DND-41 (cell line): ENCODE results near the gene ACSL6.

Experiments
- ATAC-seq: fragments of 200-7000 bp; cut with Tn5 transposase; 3 replicates; pipeline ENCODE4 v1.9.1; 2021; ENCODE audit warnings: low read depth; ENCODE audit not compliant: insufficient read depth
- DNase-seq: peaks from one replicate; pipeline ENCODE4 v3.0.0-alpha.2; 2020
- H2AFZ ChIP-seq: 2 replicates; pipeline ENCODE4 v1.6.0; 2012; ENCODE audit warnings: low read depth, low read length
- H3K27ac ChIP-seq: 2 replicates; pipeline ENCODE4 v1.5.1; 2012; ENCODE audit warnings: low read length, inconsistent platforms
- H3K27me3 ChIP-seq: fragments of 200-600 bp; sonication (generic); 2 replicates; pipeline ENCODE4 v1.6.0; 2012; ENCODE audit warnings: low read length, mild to moderate bottlenecking, inconsistent platforms; ENCODE audit not compliant: insufficient read depth, poor library complexity
- H3K36me3 ChIP-seq: 2 replicates; pipeline ENCODE4 v1.5.1; 2012; ENCODE audit warnings: low read length, inconsistent platforms; ENCODE audit not compliant: insufficient read depth
- H3K4me1 ChIP-seq: 2 replicates; pipeline ENCODE4 v1.5.1; 2012; ENCODE audit warnings: mild to moderate bottlenecking, low read length; ENCODE audit not compliant: insufficient read depth
- H3K4me2 ChIP-seq: 2 replicates; pipeline ENCODE4 v1.6.0; 2012; ENCODE audit warnings: mild to moderate bottlenecking, moderate library complexity, low read length, inconsistent platforms; ENCODE audit not compliant: insufficient read depth
- H3K4me3 ChIP-seq, 2 experiments: fragments of 200-600 bp in 1 of 2; shearing (Covaris generic) in 1 of 2; 2 replicates each; pipeline ENCODE4 v1.5.1; 2012 to 2016; ENCODE audit warnings: inconsistent platforms in 2 of 2, low read length in 2 of 2, mild to moderate bottlenecking in 2 of 2, low read depth in 1 of 2, moderate library complexity in 1 of 2
- H3K79me2 ChIP-seq: 2 replicates; pipeline ENCODE4 v1.6.0; 2012; ENCODE audit warnings: low read length, inconsistent platforms; ENCODE audit not compliant: insufficient read depth
- H3K9ac ChIP-seq: 2 replicates; pipeline ENCODE4 v1.6.0; 2012; ENCODE audit warnings: low read depth, mild to moderate bottlenecking, inconsistent platforms, low read length, moderate library complexity
- H3K9me3 ChIP-seq: 2 replicates; pipeline ENCODE4 v1.5.1; 2012; ENCODE audit warnings: low read length, moderate library complexity, mild to moderate bottlenecking, inconsistent platforms; ENCODE audit not compliant: insufficient read depth, severe bottlenecking
- H4K20me1 ChIP-seq: 2 replicates; pipeline ENCODE4 v1.6.0; 2012; ENCODE audit warnings: low read length; ENCODE audit not compliant: insufficient read depth
- CTCF ChIP-seq: IDR thresholded peaks from 2 replicates; pipeline ENCODE4 v1.5.1; 2012; ENCODE audit warnings: borderline replicate concordance, low read length, moderate library complexity, mild to moderate bottlenecking; ENCODE audit not compliant: poor library complexity, severe bottlenecking; ENCODE audit errors: extremely low read depth
- EZH2 ChIP-seq: IDR thresholded peaks from 3 replicates; pipeline ENCODE4 v1.6.1; 2012; ENCODE audit warnings: borderline replicate concordance, low read depth, mild to moderate bottlenecking, moderate library complexity, low read length, inconsistent platforms; ENCODE audit not compliant: severe bottlenecking

ACSL6 gene

GRCh38 chr5:132010989-132011621 is 353 bp downstream of the ACSL6 start:
- TF ChIP-seq EZH2 (no peak), CTCF (no peak)
- H3K4me2 ChIP-seq, result no peak overlapping the region
- no peaks in the 10 kb centered on the region for H3K36me3 ChIP-seq
- no peak overlapping the region for H3K27ac ChIP-seq
- no peaks in the 10 kb centered on the region for H3K9me3 ChIP-seq
- peaks cover 4% of the 10 kb centered on the region for H3K27me3 ChIP-seq
- H3K4me1 ChIP-seq, result no peaks in the 10 kb centered on the region
- H3K79me2 ChIP-seq, result no peaks in the 10 kb centered on the region
- H4K20me1 ChIP-seq, result no peaks in the 10 kb centered on the region; the same call in none of the 2 replicates
- ATAC-seq, result no peak
- no peak overlapping the region for H3K9ac ChIP-seq
- H3K4me3 ChIP-seq, result no peak overlapping the region
- no peak overlapping the region for H2AFZ ChIP-seq
- DNase-seq, result peak; percentile 1

- peak; percentile 10 for DNase-seq
- Histone ChIP-seq H4K20me1 (no peaks in the 10 kb centered on the region; the same call in none of the 2 replicates), H3K9me3 (no peaks in the 10 kb centered on the region), H3K9ac (no peak overlapping the region), H3K4me3 (no peak overlapping the region), H3K4me1 (no peaks in the 10 kb centered on the region), H3K36me3 (no peaks in the 10 kb centered on the region), H3K79me2 (no peaks in the 10 kb centered on the region), H3K27me3 (peaks cover 4% of the 10 kb centered on the region), H3K27ac (no peak overlapping the region), H2AFZ (no peak overlapping the region), H3K4me2 (no peak overlapping the region)
- ATAC-seq, result no peak
- TF ChIP-seq EZH2 (no peak), CTCF (no peak)
These were observed 841 bp downstream of the ACSL6 start for GRCh38 chr5:132010645-132010988.

- no peaks in the 10 kb centered on the region for H3K4me1 ChIP-seq
- H3K4me2 ChIP-seq, result no peak overlapping the region
- TF ChIP-seq CTCF, result no peak
- TF ChIP-seq EZH2, result no peak
- ATAC-seq (no peak), DNase-seq (no peak)
- no peaks in the 10 kb centered on the region for H3K36me3 ChIP-seq
- H3K79me2 ChIP-seq, result no peaks in the 10 kb centered on the region
- no peaks in the 10 kb centered on the region for H3K9me3 ChIP-seq
- no peaks in the 10 kb centered on the region; the same call in none of the 2 replicates for H4K20me1 ChIP-seq
- H3K27ac ChIP-seq, result no peak overlapping the region
- H3K9ac ChIP-seq, result no peak overlapping the region
- peaks cover 4% of the 10 kb centered on the region for H3K27me3 ChIP-seq
- H3K4me3 ChIP-seq, result no peak overlapping the region
- no peak overlapping the region for H2AFZ ChIP-seq
These were observed 1.6 kb downstream of the ACSL6 start for GRCh38 chr5:132009706-132010405.
